TTC549 (cell line): Measurements from ENCODE around the gene TSEN54.
"Not testable (repeated sequence)": the region's sequence is repeated elsewhere in the genome, so short reads cannot be mapped to it uniquely, and the experiment has no call there.

Source experiments
- FAIRE-seq: peaks from 2 replicates; lab custom pipeline; 2012; peaks lifted over from hg19 to GRCh38; lab: Jason Lieb, UNC

The TSEN54 gene

DNA sequence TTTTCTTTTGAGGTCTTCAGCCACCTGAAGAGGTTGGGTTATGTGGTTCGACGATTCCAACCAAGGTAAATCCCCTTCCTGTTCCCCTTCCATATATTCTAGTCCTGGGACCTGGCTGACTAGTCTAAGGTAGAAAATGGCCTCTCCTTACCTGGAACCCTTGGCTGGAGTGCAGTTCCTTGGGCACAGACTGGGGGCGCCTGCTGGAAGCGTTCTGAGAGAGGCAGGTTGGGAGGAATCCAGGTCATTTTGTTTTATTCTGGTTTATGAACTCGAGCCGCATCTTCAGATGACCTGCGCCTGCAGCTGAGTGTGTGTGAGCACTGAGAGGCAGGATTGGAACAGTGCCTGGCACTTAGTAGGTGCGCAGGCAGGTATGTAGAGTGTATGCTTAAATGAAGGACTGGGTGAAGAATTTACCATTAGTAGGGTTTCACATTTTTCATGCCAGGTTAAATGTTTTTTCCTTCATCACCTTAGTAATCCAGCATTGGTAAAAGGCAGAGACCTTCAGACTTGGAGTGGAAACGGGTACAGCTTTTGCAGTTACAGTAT is 2.7 kb downstream of the TSEN54 start:
- no peak for FAIRE-seq

DNA sequence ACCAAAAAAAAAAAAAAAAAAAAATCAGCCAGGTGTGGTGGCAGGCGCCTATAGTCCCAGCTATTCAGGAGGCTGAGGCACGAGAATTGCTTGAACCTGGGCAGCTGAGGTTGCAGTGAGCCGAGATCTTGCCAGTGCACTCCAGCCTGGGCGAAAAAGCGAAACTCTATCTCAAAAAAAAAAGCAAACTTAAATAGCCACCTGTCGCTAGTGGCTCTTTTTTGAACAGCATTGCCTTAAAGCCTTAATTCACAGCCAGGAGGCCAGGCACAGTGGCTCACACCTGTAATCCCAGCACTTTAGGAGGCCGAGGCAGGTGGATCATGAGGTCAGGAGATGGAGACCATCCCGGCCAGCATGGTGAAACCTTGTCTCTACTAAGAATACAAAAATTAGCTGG is 4.1 kb downstream of the TSEN54 start:
- FAIRE-seq: not testable (repeated sequence)

DNA sequence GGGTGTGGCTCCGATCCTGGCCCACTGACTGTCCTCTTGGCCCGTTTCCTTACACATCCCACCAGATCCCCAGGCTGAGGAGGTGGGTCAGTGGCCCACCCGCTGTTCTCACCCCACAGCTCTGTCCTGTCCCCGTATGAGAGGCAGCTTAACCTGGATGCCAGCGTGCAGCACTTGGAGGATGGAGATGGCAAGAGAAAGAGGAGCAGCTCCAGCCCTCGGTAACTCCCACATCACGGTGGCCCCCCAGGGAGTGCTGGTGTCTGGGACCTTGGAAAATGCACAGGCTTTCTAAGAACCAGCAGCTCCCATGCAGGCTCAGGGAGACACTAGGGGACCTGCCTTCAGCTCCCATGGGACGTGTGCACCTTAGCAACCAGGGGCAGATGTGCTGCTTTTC is 5.0 kb downstream of the TSEN54 start:
- FAIRE-seq: no peak

DNA sequence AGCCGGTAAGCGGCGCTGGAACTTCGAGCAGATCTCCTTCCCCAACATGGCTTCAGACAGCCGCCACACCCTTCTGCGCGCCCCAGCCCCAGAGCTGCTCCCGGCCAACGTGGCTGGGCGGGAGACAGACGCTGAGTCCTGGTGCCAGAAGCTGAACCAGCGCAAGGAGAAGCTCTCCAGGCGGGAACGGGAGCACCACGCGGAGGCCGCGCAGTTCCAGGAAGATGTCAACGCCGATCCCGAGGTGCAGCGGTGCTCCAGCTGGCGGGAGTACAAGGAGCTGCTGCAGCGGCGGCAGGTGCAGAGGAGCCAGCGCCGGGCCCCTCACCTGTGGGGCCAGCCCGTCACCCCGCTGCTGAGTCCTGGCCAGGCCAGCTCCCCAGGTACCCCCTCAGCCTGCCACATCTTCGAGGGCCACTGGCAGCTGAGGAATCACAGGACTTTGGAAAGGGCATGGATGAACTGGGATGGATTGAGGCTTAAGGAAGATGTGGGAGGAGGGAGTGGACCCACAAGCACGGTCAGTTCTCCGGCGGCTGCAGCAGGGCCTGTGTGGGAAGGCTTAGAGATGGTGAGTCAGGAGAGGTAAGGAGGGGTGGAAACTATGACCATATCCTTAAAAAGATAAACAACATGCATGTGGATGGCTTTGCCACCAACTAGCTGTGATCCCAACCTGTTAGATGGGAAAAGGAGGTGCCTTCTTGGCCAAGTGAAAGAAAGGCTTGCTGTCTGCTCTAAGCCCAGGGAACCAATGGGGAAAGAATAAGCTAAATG is 5.8 kb downstream of the TSEN54 start:
- FAIRE-seq: no peak

DNA sequence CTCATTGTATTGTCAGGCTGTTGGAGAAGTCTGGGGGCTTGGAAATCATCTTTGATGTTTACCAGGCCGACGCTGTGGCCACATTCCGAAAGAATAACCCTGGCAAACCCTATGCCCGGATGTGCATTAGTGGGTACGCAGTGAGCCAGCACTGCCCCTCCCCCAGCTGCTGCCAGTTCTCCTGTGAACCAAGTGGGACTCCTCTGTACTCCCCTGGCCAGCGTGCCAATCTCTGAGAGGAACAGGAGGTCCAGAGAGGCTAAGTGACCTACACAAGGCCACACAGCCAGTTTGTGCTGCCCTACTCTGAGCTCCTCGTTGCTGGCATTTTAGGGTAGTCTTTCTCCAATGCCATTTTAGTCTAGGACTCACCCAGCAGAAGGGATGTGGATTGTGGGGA is 7.3 kb downstream of the TSEN54 start:
- no peak for FAIRE-seq

DNA sequence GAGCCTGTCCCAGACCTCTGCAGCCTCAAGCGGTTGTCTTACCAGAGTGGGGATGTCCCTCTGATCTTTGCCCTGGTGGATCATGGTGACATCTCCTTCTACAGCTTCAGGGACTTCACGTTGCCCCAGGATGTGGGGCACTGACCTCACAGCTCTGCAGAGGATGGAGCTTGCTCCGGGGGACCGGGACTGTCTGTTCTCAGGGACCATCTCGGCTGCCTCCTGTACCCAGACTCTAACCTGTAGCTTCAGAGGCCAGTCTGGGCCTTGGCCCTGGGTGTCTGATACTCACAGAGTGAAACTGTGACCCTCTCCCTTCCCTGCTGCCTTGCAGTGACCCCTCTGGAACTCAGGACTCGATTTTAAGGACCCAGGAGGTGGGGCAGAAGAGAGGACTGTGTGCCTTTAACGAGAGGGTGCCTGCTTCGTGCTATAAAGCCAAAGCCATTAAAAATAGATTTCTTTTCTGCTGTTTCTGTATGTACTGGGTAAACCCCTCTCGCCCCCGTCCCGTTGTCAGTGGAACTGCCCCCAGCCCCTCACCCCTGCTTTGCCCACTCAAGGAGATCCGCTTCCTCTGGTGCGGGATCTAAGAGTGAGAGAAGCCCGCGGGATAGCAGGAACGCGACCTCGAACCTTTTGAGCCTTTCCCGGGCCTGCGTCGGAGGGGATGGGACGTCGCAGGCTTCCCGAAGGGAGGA is 8.1 kb downstream of the TSEN54 start:
- no peak for FAIRE-seq

DNA sequence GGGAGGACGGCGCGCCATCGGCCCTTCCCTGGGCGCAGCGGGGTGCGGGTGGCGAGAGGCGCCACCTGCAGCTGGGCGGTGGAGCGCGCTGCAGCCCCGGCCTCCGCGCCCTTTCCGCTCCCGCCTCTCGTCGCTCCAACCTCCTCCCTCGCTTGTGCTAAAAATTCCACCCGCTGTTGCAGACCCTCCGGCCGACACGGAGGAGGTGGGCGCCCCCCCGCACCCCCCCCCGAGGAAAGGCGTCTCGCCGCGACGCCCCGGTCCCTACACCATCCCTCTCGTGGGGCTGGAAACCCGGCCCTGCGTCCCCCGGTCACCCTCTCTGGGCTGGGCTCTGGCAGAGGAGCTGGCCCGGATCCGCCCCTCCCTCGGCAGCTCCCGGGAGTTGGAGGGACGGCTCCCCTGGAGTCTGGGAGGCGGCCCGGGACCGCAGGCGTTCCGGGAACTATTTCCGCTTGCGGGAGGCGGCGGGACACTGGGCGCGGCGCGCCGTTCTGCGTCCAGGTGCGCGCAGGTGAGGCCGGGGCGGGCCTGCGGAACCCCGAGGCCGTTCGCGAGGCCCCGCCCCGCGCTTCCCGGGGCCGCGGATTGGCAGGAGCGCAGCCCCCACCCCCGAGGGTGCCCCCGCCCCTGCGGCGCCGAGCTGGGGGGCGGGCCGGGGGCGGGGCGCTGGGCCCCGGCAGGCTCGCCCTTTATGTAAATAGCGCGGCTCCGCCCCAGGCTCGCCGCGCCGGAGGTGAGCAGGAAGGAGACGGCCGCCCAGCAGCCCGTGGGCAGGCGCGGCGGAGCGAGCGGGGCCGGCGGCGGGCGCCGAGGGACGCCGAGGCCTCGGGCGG is 8.9 kb downstream of the TSEN54 start, which contains the start of gene LLGL2:
TSS of gene LLGL2 (plus strand) at position 728 of the 836 bp plus-strand sequence. CDS start 17,730 bp downstream, outside the sequence.
- no peak for FAIRE-seq

DNA sequence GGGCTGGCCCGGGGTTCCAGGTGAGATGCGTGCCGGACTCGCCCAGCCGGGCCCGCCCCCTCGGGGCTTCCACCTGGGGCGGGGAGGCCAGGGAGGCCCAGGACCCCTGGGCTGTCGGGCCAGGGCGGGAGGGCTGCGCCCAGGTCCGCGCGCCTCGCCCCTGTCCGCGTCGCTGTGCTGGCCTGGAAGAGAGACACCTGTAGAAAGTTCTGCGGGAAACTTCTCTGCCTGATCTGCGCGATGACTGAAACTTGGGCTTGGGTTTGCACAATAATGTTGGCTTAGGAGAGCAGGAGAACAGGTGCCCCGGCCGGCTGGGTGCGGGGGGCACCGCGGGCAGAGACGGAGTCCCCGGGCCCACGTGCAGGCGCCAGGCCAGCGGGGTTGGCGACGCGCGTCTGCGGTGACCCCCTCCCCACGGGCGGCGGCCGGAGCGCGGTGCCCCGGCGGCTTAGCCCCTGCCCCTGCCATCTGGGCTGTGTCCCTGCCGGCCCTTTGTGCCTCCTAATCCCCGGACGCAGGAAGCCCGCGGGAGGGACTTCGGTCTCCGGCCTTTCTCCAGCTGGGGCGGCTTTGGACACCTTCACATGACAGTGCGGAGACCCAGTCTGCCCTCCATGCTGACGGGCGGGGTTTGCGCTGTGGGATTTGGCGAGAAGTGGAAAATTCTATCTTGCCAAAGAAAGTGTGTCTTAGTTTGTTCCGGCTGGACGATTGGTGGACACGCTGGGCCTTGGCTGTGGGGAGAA is 9.7 kb downstream of the TSEN54 start:
- FAIRE-seq: no peak

DNA sequence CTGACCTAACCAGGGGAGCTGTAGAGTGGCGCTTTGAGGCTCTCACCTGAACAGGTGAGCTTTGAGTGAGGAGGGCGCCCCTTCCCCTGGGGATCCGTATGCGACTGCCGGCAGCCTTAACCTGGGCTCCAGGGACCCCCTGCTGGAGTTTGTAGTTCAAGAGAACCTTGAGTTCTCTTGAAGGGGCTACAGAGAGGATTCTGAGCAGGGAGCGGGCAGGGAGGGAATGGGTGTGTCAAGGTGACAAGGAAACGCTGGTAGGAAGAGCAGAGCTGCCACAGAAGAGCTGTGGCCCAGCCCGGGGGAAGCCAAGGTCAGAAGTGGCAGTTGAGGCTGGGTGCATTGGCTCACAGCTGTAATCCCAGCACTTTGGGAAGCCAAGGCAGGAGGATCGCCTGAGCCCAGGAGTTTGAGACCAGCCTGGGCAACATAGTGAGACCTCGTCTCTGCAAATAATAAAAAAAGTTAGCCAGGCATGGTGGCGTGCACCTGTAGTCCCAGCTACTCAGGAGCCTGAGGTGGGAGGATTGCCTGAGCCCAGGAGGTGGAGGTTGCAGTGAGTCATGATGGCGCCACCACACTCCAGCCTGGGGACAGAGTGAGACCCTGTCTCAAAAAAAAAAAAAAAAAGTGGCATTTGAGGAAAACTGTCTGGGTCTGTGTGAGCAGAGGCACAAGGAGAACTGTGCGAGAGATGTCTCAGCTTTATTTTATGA is 10.4 kb downstream of the TSEN54 start:
- FAIRE-seq: no peak

DNA sequence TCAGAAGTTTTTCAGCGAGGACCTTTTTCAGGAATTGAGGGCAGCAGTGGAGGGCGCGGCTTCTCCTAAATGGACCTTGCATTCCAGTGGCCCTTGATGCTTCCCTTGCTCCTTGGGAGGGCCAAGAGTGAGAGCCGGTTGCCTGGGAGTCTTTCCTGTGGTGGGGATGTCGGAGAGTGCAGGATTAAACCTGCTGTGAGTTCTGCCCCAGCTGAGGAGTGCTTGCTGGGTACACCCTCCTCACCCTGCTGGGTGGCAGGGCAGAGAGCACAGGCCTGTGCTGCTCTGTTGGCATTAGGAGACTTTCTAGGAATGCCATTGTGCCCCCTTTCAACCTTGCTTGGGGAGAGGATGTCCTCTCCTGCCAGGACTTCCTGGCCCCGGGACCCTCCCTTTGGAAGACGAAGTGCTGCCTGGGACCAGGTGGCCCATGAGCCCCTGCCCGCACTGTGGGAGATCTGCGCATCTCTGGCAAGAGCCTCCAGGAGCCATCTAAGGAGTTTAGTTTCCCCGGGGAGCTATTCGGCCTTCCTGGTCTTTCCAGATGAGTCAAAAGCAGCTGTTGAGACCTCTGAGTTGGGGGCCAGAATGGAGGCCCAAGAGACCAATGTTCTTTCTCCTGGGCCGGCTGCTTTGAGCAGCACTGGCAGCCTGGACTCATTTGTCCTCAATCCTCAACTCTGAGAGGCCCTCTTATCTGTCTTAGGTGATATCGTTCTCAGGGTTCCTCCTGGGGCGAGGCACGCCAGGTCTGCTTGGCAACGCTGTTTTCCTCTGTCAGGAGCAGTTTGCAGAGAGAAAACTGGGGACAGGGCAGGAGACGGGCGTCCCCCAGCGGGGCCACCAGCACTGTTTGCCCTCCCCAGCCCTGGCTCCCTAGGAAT is 14.8 kb downstream of the TSEN54 start:
- no peak for FAIRE-seq

DNA sequence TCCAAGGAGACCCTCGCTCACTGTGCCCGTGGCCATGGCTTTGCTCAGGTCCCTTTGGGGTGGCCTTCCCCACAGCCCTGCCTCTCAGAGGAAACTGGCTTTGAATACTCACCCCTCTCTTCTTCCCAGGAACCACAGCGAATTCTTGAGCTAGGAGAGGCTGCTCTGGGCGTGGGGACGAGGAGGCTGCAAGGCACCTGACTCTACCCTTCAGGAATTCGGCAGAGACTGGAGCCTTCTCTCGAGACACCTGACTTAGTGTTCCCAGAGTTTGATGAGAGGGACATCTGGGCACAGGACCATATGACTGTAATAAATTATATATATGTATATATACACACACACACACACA is 15.4 kb downstream of the TSEN54 start:
- FAIRE-seq: no peak

DNA sequence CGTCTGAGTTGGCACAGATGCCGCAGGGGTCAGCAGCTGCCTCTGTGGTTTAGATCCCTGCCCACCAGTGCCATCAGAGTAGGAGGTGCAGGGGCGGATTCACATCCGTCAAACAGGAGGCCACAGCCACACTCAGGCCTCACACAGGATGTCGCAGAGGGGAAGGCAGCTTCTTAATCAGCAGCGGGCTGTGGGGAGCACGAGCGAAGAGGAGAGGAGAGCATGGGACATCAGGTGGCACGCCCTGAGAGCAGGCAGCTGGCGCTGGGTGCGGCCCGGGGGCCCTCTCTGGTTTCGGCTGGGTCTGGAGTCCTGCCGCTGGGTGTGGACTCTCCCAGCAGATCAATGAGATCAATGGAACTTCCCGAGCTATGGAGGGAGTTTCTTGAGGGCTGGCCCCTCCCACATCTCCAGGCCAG is 18.8 kb downstream of the TSEN54 start:
- FAIRE-seq: no peak

DNA sequence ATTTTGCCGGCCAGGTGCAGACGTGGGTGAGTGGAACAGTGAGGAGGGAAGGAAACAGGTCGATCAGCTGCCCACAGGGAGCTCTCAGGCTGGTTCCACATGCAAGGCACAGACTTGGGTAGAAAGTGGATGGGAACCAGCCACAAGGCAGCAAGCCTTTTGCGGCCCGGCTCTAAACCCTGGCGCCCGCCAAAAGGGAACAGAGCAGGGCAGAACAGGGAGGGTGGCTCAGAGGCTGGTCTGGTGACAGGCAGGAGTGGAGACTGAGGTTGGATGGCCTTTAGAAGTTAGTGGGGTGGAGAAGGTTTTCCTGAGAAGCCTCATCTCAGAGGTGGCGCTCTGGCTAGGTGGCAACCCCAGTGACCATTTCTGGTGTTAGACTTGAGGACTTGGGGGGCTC is 19.5 kb downstream of the TSEN54 start:
- no peak for FAIRE-seq

DNA sequence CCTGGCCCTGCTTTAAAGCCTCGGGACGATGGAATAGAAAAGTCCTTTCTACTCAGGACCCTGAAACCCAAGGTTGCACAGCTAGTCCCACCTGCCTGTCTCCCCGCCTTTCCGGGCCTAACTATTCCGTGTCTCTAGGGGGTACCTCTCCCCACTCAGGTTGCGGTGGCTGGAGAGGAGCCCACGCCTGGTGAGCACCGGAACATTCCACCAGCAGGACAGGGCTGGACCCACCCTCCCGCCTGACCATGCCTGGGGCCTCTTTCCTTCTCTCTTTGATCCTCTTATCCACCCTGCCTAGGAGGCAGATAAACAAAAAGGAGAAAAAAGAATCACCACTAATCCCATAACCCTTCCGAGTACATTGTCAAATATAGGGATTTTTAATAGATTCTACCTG is 20.0 kb downstream of the TSEN54 start:
- FAIRE-seq: no peak

DNA sequence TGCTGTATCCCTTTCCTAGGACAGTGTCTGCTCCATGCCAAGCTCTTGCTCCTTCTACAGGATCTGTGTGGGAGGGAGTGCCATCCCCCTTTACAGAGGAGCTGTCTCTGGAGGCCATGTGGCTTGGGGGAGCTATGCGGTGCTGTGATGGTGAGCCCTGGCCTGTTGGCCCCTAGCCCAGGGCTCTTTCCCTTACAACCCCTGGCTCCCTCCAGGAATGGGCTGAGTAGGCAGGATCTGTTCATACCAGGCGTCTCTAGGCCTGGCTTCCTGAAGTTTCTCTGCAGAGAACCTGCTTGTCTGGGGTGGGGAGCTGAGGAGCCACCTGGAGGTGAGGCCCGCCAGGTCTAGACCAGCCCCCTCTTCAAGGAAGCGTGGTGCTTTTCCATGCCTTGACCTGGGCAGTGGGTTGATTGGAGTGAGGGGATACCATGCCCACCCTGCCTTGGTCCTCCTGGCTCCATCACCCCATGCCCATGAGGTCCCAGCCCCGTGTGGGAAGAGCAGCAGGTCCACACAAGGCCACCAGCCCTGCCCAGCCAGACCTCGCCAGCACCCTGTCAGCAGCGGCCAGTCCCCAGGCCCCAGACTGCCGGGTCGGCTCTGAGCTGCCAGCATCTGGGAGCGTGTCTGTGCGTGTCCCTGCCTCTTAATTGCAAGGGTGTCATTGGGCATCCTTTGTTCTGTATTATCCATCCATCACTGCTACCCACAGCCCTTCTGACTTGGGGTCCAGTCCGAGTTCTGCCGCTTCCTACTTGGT is 23.8 kb downstream of the TSEN54 start:
- FAIRE-seq: no peak

DNA sequence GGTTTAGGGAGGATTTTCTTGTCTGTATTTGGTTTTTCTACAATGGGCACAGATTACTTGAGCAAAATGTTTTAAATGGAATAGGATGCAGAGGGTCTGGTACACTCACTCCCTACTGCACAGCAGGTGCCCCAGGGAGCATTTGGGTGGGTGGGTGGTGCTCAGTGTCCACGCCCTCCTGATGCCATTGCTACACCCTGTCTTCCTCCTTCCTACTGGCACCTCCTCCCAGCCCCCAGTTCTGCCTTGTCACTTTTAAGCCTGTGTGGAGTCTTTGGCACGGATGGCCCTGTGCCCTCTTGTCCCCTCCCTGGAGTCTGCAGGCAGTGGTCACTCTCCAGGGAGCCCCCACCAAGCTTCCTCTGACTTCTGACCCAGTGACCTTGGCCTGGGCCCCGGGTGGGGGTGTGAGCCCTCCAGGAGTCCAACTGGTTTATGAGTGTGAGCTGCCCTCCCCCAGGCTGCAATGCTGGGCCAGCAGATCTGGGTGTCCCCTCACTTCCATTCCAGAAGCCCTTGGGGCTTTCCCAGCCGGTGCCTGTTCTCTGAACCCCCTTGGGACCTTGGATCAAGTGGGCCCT is 24.7 kb downstream of the TSEN54 start:
- FAIRE-seq: no peak

DNA sequence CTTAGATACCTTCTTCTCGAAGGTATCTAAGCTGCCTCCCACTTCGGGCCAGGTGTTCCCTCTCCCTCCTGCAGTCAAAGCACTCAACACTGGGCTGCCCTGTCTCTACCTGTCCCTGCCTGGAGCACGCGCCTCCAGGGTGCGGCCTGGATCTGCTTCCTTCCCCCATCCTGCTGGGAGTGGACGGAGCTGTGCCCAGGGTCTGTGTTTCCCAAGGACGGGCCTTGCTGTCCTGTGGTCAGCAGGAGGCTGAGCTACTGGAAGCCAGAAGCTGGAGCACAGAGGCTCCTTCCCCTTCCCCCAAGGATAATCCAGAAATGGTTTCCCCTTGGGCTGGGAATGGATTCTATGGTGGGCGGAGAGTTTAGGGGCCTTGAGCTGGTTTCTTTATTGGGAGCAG is 25.9 kb downstream of the TSEN54 start:
- FAIRE-seq: no peak

DNA sequence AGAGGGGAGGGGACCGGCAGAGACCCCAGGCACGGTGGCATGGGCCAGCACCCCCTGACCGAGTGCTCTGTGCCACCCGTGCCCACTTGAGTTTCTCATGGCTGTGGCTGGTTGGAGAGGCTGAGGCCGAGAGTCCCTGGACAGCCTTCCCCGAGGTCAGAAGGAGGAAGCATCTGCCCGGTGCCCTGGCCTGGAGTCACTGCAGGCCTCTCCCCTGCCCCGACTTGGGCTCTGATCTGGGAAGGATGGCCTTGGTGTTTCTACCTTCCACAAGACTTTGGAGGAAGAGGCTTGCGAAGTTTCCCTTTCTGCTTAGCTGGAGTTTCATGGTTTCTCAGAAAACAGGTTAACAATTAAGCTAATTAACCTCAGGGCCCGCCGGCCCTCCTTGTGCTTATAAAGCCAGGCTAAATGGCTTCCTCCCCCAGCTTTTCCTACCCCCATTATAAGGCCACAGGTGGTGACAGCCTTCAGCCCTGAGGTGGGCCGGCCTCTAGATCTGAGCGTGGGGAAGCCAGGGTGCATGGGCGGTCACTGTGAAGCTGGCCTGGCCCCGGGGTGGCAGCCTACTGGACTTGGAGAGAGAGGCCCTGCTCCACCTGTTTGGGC is 26.5 kb downstream of the TSEN54 start:
- no peak for FAIRE-seq

DNA sequence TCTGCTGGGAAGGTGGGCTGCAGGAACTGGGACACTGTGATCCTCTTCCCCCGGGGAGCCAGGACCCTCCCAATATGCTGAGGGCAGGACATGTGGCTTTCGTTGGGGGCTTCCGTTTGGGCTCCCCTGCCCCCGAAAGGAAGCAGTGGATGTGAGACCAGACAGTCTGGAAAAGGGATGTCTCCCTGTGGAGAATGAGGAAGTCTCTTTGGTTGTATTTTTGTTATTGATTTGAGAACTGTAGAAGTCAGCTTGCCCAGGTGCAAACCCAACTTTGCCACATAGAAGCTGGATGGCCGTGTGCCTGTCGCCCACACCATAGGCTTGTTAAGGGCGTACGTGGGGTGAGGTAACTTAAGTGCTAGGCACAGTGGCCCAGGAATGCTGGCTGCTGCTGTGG is 27.9 kb downstream of the TSEN54 start:
- FAIRE-seq: no peak
